ENCODE results near the gene CD300LF. TPM values are rescaled to one million over a fixed set of nuclear protein-coding genes. Genes with fewer than 3 reads are reported as not detected.

Gene CD300LF
- not detected in 2 replicates for total RNA-seq (2014; rRNA removed; shearing (Covaris generic))

DNA sequence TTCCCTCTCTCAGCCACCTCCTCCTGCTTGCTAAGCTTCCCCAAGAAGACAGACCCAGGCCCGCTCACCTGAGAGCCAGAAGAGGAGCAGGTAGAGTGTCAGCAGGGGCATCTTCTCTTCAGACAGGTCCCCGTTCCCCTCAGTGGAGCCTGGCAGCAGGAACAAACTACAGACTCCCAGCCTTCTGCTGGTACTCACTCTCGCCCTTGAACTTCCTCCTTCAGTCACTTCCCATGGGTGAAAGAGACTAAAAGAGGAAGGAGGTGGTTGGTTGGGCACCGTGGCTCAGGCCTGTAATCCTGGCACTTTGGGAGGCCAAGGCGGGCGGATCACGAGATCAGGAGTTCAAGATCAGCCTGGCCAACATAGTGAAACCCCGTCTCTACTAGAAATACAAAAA is at the start of gene CD300LF:
Gene CD300LF (minus strand): TSS at position 168 of the 400 bp plus-strand sequence. CDS start 57 bp downstream, at position 111.
- DNase-seq (ENCODE audit: low spot score) = no peak
- in situ Hi-C loops (cut with HindIII; ENCODE audit: low sequenced_read_pairs) = no loop called here

GRCh38 chr17:74761931-74762330 is 49.2 kb upstream of the CD300LF start:
- in situ Hi-C loops (cut with HindIII; ENCODE audit: low sequenced_read_pairs) = no loop called here
- no peak for DNase-seq (ENCODE audit: low spot score)

GRCh38 chr17:74761419-74761818 is 48.7 kb upstream of the CD300LF start:
- no peak for DNase-seq (ENCODE audit: low spot score)
- in situ Hi-C loops (cut with HindIII; ENCODE audit: low sequenced_read_pairs) = no loop called here

DNA sequence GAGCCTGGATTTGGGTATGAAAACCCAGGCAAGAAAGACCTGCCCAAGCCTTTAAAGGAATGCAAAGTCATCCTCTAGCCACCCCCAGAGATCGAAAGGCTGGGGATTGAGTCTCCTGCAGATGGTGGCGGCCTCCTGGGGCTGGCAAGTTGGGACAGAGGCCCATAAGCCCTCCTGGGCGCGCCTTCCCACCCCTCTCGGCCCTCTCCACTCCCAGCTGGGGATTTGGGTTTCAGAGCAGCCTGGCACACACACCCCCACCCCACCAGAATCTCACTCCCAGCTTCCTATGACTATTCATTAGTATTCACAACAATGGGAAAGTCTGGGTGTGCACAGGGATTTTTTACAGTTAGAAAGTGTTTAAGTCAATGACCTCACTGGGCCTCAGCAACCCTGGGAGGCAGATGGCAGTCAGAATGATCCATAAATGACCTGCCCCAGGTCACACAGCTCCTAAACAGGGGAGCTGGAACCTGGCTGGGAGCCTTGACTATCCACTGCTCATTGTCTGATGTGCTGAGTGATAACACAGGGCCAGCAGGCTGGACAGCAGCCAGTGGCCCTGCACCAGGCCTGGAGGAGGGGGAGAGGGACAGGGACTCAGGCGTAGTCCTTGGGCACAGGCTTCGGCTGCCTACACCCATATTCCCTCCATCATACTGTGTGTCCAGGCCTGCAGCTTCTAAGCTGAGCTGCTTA is 47.8 kb upstream of the CD300LF start:
- in situ Hi-C loops (cut with HindIII; ENCODE audit: low sequenced_read_pairs) = no loop called here
- DNase-seq (ENCODE audit: low spot score) = no peak

GRCh38 chr17:74759941-74760340 is 47.2 kb upstream of the CD300LF start:
- DNase-seq (ENCODE audit: low spot score) = no peak
- in situ Hi-C loops (cut with HindIII; ENCODE audit: low sequenced_read_pairs) = no loop called here

DNA sequence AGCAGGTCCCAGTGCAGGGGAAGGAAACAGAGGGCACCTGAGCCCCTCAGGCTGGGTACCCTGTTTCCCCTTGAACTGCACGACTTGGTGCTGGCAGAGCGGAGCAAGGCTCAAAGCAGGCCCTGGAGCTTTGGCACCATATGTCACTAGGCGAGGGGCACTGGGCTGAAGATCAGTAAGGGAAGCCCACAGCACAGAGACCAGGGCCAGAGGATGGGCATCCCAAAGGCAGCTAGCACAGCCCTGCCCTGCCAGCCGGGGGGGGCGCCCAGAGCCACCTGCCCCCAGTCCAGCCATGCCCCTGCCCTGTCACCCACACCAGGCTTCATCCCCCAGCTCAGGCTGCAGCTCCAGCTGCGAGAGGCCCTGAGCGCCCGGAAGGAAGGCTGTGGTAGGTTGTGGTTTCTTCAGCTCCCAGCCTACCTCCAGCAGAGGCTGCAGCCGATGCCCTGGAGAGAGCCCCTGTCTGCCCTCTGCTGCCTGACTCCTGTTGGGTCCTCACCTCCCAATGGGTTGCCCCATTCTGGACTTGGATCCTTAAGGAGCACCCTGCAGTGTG is 46.6 kb upstream of the CD300LF start:
- DNase-seq (ENCODE audit: low spot score) = no peak
- in situ Hi-C loops (cut with HindIII; ENCODE audit: low sequenced_read_pairs) = no loop called here

- in situ Hi-C loops (cut with HindIII; ENCODE audit: low sequenced_read_pairs) = no loop called here
Observed at GRCh38 chr17:74758848-74759168, 46.1 kb upstream of the CD300LF start.

DNA sequence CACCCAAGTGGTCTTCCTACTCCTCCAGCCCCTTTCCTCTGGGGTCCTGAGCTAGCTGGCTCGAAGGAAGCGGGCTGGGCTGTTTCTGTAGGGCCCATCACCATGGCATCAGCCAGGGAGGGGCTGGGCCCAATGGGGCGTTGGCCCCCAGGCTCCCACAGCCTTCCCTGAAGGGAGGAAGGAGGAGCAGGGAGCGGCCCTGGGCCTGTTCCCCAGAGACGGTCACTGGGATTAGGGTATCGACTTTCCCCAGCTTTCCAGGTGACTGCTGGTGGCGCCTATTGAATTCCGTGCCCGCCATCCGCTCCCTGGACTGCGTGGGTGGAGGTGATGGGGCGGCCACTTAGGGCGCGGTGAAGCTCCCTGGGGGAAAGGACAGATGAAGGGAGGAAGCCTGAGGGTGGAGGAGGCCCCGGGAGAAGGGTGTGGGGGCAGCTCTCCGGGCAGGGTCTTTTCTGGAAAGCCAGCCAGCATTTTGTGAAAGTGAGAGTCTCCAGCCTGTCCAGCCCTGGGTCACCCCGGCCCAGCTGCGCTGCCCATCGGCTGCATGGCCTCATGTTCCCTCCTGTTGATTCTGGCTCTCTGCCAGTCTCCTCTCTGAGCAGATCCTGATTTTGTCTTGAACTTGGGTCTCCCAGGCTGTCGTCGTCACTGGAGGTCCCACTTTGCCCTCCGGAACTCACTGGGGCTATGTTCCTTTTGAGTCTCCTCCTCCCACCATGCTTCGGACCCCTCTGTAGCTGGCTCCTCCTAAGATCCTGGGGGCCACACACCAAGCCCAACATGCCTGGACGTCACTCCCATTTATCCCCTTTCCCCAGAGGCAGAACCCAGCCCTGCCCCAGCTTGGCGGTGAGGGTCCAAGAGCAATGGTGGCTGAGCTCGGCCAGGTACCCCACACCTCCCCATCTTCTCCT is 45.5 kb upstream of the CD300LF start:
- DNase-seq (ENCODE audit: low spot score) = no peak
- in situ Hi-C loops (cut with HindIII; ENCODE audit: low sequenced_read_pairs) = no loop called here

More at GRCh38 chr17:74758848-74759168, 46.1 kb upstream of the CD300LF start:
- DNase-seq (ENCODE audit: low spot score) = no peak

DNA sequence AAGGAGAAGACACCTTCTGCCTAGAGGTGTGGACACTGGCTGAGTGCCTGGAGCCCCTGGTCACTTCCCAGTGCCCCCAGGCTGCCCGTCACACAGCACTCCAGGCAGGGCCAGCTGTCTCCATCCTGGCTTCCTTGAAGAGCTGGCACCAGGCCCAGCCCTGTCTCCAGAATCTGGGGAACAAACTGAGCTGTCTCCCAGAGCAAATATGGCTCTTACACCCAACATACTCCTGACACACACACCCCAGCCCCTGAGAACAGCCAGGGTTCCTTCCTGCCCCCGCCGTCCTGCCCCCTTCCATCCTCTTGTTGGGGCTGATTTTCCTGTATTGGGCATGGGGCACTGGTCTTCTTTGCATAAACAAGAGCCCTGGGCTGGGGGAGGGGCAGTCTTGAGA is 44.8 kb upstream of the CD300LF start:
- in situ Hi-C loops (cut with HindIII; ENCODE audit: low sequenced_read_pairs) = no loop called here
- peak; percentile 79 for DNase-seq (ENCODE audit: low spot score)

DNA sequence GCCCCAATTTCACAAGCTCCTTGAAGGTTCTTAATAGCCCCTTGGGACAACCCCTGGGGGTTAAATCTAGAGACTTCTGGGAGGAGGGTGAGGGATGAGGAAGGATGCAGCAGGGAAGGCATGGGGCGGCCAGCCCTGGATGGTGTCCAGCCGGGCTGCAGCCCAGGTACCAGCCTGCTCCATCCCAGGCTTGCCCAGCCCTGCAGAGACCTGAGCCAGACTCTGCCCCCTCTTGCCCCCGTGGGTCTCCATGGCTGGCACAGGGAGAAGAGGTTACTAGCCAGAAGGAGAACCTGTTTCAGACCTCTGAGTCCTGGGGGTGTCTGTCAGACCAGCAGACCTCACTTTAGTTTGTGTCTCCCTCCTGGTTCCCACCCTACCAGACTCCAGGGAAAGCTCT is 44.2 kb upstream of the CD300LF start:
- in situ Hi-C loops (cut with HindIII; ENCODE audit: low sequenced_read_pairs) = no loop called here
- no peak for DNase-seq (ENCODE audit: low spot score)

GRCh38 chr17:74755533-74755932 is 42.8 kb upstream of the CD300LF start:
- in situ Hi-C loops (cut with HindIII; ENCODE audit: low sequenced_read_pairs) = no loop called here
- DNase-seq (ENCODE audit: low spot score) = no peak

- DNase-seq (ENCODE audit: low spot score) = no peak
- in situ Hi-C loops (cut with HindIII; ENCODE audit: low sequenced_read_pairs) = no loop called here
Observed at GRCh38 chr17:74754832-74755231, 42.1 kb upstream of the CD300LF start.

GRCh38 chr17:74752822-74753401 is 40.2 kb upstream of the CD300LF start:
- in situ Hi-C loops (cut with HindIII; ENCODE audit: low sequenced_read_pairs) = no loop called here
- DNase-seq (ENCODE audit: low spot score) = no peak

- in situ Hi-C loops (cut with HindIII; ENCODE audit: low sequenced_read_pairs) = no loop called here
- DNase-seq (ENCODE audit: low spot score) = no peak
Observed at GRCh38 chr17:74752415-74752814, 39.7 kb upstream of the CD300LF start.

DNA sequence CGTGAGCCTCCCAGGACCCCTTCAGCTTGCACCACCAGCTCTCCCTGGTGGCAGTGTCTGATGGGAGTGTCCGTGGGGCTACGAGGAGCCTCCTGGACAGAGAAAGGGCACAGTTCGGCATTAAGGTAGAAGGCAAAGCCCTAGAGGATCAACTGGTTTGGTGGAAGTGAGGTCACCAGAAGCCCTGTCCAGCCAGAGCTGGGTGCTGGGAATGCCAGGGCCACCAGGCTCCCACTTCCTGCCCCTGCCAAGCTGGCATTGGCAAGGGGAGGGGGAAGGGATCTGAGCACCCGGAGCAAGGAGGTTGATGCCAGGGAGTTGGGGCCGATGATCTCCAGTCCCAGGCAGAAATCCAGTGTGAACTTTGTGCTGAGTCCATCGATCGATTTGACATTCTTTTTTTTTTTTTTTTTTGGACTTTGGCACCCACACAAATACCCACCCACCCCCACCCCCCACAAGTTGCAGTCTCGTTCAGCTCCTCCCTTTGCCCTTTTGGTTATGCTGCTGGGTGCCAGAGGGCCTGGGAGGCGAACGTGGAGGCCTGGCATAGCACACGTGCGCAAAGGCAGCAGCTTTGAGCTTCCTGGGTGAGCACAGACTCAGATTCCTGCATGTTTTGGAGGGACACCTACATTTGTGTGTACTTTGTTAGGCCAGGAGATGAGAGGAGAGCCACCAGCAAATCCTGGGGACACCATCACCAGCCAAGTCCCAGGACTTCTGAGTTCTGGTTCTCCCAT is 37.8 kb upstream of the CD300LF start:
- in situ Hi-C loops (cut with HindIII; ENCODE audit: low sequenced_read_pairs) = no loop called here
- DNase-seq (ENCODE audit: low spot score) = peak; percentile 71

DNA sequence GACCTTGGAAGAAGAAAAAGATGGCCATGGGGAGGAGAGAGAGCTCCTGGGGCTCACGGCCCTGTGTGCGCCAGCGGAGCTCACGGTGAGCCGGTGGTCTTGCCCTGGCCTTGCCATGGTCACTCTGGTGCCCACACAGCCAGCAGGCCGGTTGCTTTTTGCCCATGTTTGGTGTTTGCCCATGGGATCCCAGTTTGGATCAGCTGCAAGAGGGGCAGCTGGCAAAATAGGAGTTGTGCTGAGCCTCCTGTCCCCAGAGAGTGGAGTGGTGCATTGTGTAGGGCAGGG is 37.3 kb upstream of the CD300LF start:
- in situ Hi-C loops (cut with HindIII; ENCODE audit: low sequenced_read_pairs) = no loop called here

GRCh38 chr17:74749279-74750038 is 36.7 kb upstream of the CD300LF start:
- in situ Hi-C loops (cut with HindIII; ENCODE audit: low sequenced_read_pairs) = no loop called here
- DNase-seq (ENCODE audit: low spot score) = no peak

More for the DNA sequence above, 37.3 kb upstream of the CD300LF start:
- DNase-seq (ENCODE audit: low spot score) = no peak

DNA sequence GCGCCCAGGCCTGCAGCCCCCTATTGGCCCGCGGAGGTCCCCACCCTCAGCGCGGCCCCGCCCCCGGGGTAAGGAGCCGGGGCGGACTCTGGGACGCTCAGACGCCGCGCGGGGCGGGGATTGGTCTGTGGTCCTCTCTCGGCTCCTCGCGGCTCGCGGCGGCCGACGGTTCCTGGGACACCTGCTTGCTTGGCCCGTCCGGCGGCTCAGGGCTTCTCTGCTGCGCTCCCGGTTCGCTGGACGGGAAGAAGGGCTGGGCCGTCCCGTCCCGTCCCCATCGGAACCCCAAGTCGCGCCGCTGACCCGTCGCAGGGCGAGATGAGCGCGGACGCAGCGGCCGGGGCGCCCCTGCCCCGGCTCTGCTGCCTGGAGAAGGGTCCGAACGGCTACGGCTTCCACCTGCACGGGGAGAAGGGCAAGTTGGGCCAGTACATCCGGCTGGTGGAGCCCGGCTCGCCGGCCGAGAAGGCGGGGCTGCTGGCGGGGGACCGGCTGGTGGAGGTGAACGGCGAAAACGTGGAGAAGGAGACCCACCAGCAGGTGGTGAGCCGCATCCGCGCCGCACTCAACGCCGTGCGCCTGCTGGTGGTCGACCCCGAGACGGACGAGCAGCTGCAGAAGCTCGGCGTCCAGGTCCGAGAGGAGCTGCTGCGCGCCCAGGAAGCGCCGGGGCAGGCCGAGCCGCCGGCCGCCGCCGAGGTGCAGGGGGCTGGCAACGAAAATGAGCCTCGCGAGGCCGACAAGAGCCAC is 36.0 kb upstream of the CD300LF start, which contains the start of gene NHERF1:
Gene NHERF1 (plus strand): TSS at position 100 of the 750 bp plus-strand sequence. CDS start 219 bp downstream, at position 319.
- in situ Hi-C loops (cut with HindIII; ENCODE audit: low sequenced_read_pairs) = no loop called here
- peak; percentile 95 for DNase-seq (ENCODE audit: low spot score)
